ENCODE data around the gene PTPN22.

The PTPN22 gene

GRCh38 chr1:113904674-113905434 lies 33.3 kb upstream of the PTPN22 start, which contains the start of the genes AP4B1 and DCLRE1B:
Gene AP4B1, minus strand, starts transcription at chr1:113904799. Its CDS starts 82 bp downstream, at chr1:113904717.
Gene DCLRE1B, plus strand, starts transcription at chr1:113905326. Its CDS starts 261 bp downstream, at chr1:113905587.
- H3K9me3 ChIP-seq (ENCODE audit: control insufficient read depth, insufficient read depth, low read depth, low read length) = no peaks in the 10 kb centered on the region
- peak within 1 kb of the TSS; percentile 69 for H3K4me3 ChIP-seq (ENCODE audit: low read depth, low read length)
- ChIA-PET CTCF (interaction anchor here (0.6 to 2.1 kb wide), 7 partner anchors 9 to 445 kb away, joined by 3 to 17 read pairs (median 3); partner anchors contain the start of gene HIPK1), POLR2A (interaction anchor here (0.7 to 4.9 kb wide), 9 partner anchors 11 to 1210 kb away, joined by 3 to 84 read pairs (median 4); partner anchors contain the start of genes HIPK1 and RSBN1)
- peaks cover 9 to 64% of the 10 kb centered on the region in 2 experiments for H3K36me3 ChIP-seq (ENCODE audit: control insufficient read depth in 2 of 2, insufficient read depth in 1 of 2, low read length in 2 of 2)
- H3K27ac ChIP-seq (ENCODE audit: extremely low read depth, low read depth, low read length) = peak within 1 kb of the TSS; percentile 75
- H3K4me1 ChIP-seq (ENCODE audit: control insufficient read depth, insufficient read depth, low read length) = no peaks in the 10 kb centered on the region
- TF ChIP-seq ZFP37 (tag by site-specific recombination; IDR thresholded peaks at IDR 0.05) (peak; percentile 65; the same call in 1 of the 2 replicates), GLIS1 (tag by site-specific recombination; IDR thresholded peaks at IDR 0.05) (peak; percentile 82), PATZ1 (tag by site-specific recombination; IDR thresholded peaks at IDR 0.05) (peak; percentile 96), ZNF404 (tag by site-specific recombination; IDR thresholded peaks at IDR 0.05) (no peak), ZNF341 (tag by site-specific recombination; IDR thresholded peaks at IDR 0.05; ENCODE audit: low read depth) (peak; percentile 82), ZNF221 (tag by site-specific recombination; IDR thresholded peaks at IDR 0.05; ENCODE audit: borderline replicate concordance) (no peak), YY1 (tag by site-specific recombination; IDR thresholded peaks at IDR 0.05) (peak; percentile 71), INSM2 (tag by site-specific recombination; IDR thresholded peaks at IDR 0.05) (0 out of 2 replicates have a peak, but pooled peaks have one; percentile 20), ZNF433 (tag by site-specific recombination; IDR thresholded peaks at IDR 0.05; ENCODE audit: low read depth) (no peak), KLF7 (tag by site-specific recombination; IDR thresholded peaks at IDR 0.05; ENCODE audit: borderline replicate concordance) (peak; percentile 46; the same call in 1 of the 2 replicates), ZNF24 (tag by site-specific recombination; IDR thresholded peaks at IDR 0.05) (peak; percentile 87), ZNF239 (tag by site-specific recombination; IDR thresholded peaks at IDR 0.05) (peak; percentile 94), GLI4 (tag by site-specific recombination; IDR thresholded peaks at IDR 0.05) (0 out of 2 replicates have a peak, but pooled peaks have one; percentile 88), ZNF747 (tag by site-specific recombination; IDR thresholded peaks at IDR 0.05) (no peak), HIC1 (tag by site-specific recombination; IDR thresholded peaks at IDR 0.05) (peak; percentile 94), ZNF670 (tag by site-specific recombination; IDR thresholded peaks at IDR 0.05; ENCODE audit: low read depth) (no peak), CTCF (tag by site-specific recombination; IDR thresholded peaks at IDR 0.05) (peak; percentile 99), SP2 (tag by site-specific recombination; IDR thresholded peaks at IDR 0.05) (peak; percentile 99), ZNF600 (tag by site-specific recombination; IDR thresholded peaks at IDR 0.05) (peak; percentile 80), PBX3 (CRISPR knock-in tag; IDR thresholded peaks at IDR 0.05) (peak; percentile 82), PRDM10 (tag by site-specific recombination; IDR thresholded peaks at IDR 0.05) (peak; percentile 92), SP7 (tag by site-specific recombination; IDR thresholded peaks at IDR 0.05) (peak; percentile 85; the same call in 1 of the 2 replicates), ZNF416 (tag by site-specific recombination; IDR thresholded peaks at IDR 0.05) (no peak), ZIC2 (tag by site-specific recombination; IDR thresholded peaks at IDR 0.05) (peak; percentile 96), KLF8 (tag by site-specific recombination; IDR thresholded peaks at IDR 0.05) (peak; percentile 89)
